ENCODE results near the gene MT2A. TPM values are rescaled to one million over a fixed set of nuclear protein-coding genes. Genes with fewer than 3 reads are reported as not detected.

Gene MT2A
- total RNA-seq, 1 experiment from 2014 or later, result 683 TPM

DNA sequence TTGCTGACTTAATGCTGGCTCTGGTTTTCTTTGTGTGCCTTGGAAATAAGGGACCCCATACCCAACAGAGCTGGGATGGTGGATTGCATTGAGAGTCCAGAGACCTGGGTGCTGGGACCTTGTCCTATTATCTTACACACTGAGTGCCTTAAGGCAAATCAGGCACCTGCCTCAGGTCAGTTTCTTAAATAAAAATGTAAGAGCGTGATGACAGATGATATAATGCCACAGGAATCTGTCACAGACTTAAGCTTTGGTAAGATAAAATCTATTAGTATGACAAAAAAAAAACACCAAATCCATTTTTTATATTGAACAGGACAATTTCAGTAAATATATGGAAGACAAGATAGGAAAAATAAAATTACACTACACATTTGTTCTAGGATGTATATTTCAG, 31.7 kb downstream of the MT2A start:
- TF ChIP-seq CTCF (conservative IDR thresholded peaks at IDR 0.05; ENCODE audit: low read depth, low read length) (no peak), EZH2phosphoT487 (IDR thresholded peaks at IDR 0.05; ENCODE audit: borderline replicate concordance, low read length) (no peak), EZH2 (IDR thresholded peaks at IDR 0.05; ENCODE audit: low read length, unreplicated experiment) (no peak)
- Histone ChIP-seq H3K9me3 (ENCODE audit: low read length) (no peaks in the 10 kb centered on the region), H3K36me3 (ENCODE audit: low read depth, low read length) (no peaks in the 10 kb centered on the region), H3K9me2 (replicated peaks; ENCODE audit: low read length) (no peaks in the 10 kb centered on the region), H3K27me3 (ENCODE audit: low read length) (no peaks in the 10 kb centered on the region), H4K20me1 (ENCODE audit: low read length) (no peaks in the 10 kb centered on the region), H3K79me2 (ENCODE audit: low read length) (no peaks in the 10 kb centered on the region), H3K4me2 (ENCODE audit: low read length) (no peak overlapping the region), H3K4me1 (ENCODE audit: insufficient read depth, low read length) (peaks cover 10% of the 10 kb centered on the region), H3K27ac (ENCODE audit: low read length) (no peak overlapping the region), H3K9ac (ENCODE audit: low read length) (no peak overlapping the region), H2AFZ (ENCODE audit: low read length) (no peak overlapping the region), H3K4me3 (ENCODE audit: low read length) (no peak overlapping the region), H3F3A (ENCODE audit: low read length, unreplicated experiment) (no peaks in the 10 kb centered on the region)
- ChIA-PET CTCF (no interaction called here), POLR2A (ENCODE audit: unreplicated experiment) (no interaction called here)
- no peak for ATAC-seq
- no TSS peak for BruUV-seq (replicated peaks)
- no peak for DNase-seq
- intact Hi-C loops (cut with micrococcal nuclease), result no loop called here

- TF ChIP-seq EZH2 (IDR thresholded peaks at IDR 0.05; ENCODE audit: low read length, unreplicated experiment), result no peak
- no peak for TF ChIP-seq CTCF (conservative IDR thresholded peaks at IDR 0.05; ENCODE audit: low read depth, low read length)
- no peak for TF ChIP-seq EZH2phosphoT487 (IDR thresholded peaks at IDR 0.05; ENCODE audit: borderline replicate concordance, low read length)
- Histone ChIP-seq H3K27me3 (ENCODE audit: low read length) (no peaks in the 10 kb centered on the region), H3K9me2 (replicated peaks; ENCODE audit: low read length) (no peaks in the 10 kb centered on the region), H3K9me3 (ENCODE audit: low read length) (no peaks in the 10 kb centered on the region), H3K27ac (ENCODE audit: low read length) (no peak overlapping the region), H3K4me2 (ENCODE audit: low read length) (no peak overlapping the region), H3F3A (ENCODE audit: low read length, unreplicated experiment) (no peaks in the 10 kb centered on the region), H3K4me3 (ENCODE audit: low read length) (no peak overlapping the region), H3K4me1 (ENCODE audit: insufficient read depth, low read length) (peaks cover 10% of the 10 kb centered on the region), H4K20me1 (ENCODE audit: low read length) (no peaks in the 10 kb centered on the region), H3K9ac (ENCODE audit: low read length) (no peak overlapping the region), H2AFZ (ENCODE audit: low read length) (no peak overlapping the region), H3K36me3 (ENCODE audit: low read depth, low read length) (no peaks in the 10 kb centered on the region), H3K79me2 (ENCODE audit: low read length) (no peaks in the 10 kb centered on the region)
- intact Hi-C loops (cut with micrococcal nuclease), result no loop called here
- BruUV-seq (replicated peaks), result no TSS peak
- CTCF ChIA-PET, result interaction anchor here (0.6 kb wide), 1 partner anchor 29 kb away, joined by 3 read pairs; no protein-coding TSS in a partner anchor
- ATAC-seq (no peak), DNase-seq (no peak)
- POLR2A ChIA-PET (ENCODE audit: unreplicated experiment), result no interaction called here
Observed at GRCh38 chr16:56641166-56641565, 32.8 kb downstream of the MT2A start.

- Histone ChIP-seq H3K27me3 (ENCODE audit: low read length) (no peaks in the 10 kb centered on the region), H3K36me3 (ENCODE audit: low read depth, low read length) (no peaks in the 10 kb centered on the region), H2AFZ (ENCODE audit: low read length) (peak overlapping the region; percentile 55; the same call in 1 of the 2 replicates), H3K9ac (ENCODE audit: low read length) (no peak overlapping the region), H3K4me2 (ENCODE audit: low read length) (peak overlapping the region; percentile 51), H3K4me1 (ENCODE audit: insufficient read depth, low read length) (peaks cover 10% of the 10 kb centered on the region), H3K9me2 (replicated peaks; ENCODE audit: low read length) (no peaks in the 10 kb centered on the region), H3K4me3 (ENCODE audit: low read length) (no peak overlapping the region), H4K20me1 (ENCODE audit: low read length) (no peaks in the 10 kb centered on the region), H3K27ac (ENCODE audit: low read length) (no peak overlapping the region), H3F3A (ENCODE audit: low read length, unreplicated experiment) (no peaks in the 10 kb centered on the region), H3K9me3 (ENCODE audit: low read length) (no peaks in the 10 kb centered on the region), H3K79me2 (ENCODE audit: low read length) (no peaks in the 10 kb centered on the region)
- DNase-seq (peak; percentile 53), ATAC-seq (peak; percentile 99)
- TF ChIP-seq EZH2phosphoT487 (IDR thresholded peaks at IDR 0.05; ENCODE audit: borderline replicate concordance, low read length), result no peak
- TF ChIP-seq EZH2 (IDR thresholded peaks at IDR 0.05; ENCODE audit: low read length, unreplicated experiment), result no peak
- no peak; the same call in 1 of the 2 replicates for TF ChIP-seq CTCF (conservative IDR thresholded peaks at IDR 0.05; ENCODE audit: low read depth, low read length)
- ChIA-PET CTCF (interaction anchor here (0.6 to 1.0 kb wide), 2 partner anchors 40 to 59 kb away, joined by 4 to 6 read pairs; no protein-coding TSS in a partner anchor), POLR2A (ENCODE audit: unreplicated experiment) (interaction anchor here (0.6 kb wide), 1 partner anchor 30 kb away, joined by 5 read pairs; no protein-coding TSS in a partner anchor)
- no TSS peak for BruUV-seq (replicated peaks)
- intact Hi-C loops (cut with micrococcal nuclease), result no loop called here
Observed at GRCh38 chr16:56643080-56643778, 34.8 kb downstream of the MT2A start.
